Colon (tissue), 2 donors: Measurements from ENCODE around the gene WIZ.

Experiments
- FAIRE-seq: peaks from 2 replicates; lab custom pipeline; 2012; peaks lifted over from hg19 to GRCh38; lab: Jason Lieb, UNC
- donor health status: control.
- donor health status: control.

Gene WIZ

DNA sequence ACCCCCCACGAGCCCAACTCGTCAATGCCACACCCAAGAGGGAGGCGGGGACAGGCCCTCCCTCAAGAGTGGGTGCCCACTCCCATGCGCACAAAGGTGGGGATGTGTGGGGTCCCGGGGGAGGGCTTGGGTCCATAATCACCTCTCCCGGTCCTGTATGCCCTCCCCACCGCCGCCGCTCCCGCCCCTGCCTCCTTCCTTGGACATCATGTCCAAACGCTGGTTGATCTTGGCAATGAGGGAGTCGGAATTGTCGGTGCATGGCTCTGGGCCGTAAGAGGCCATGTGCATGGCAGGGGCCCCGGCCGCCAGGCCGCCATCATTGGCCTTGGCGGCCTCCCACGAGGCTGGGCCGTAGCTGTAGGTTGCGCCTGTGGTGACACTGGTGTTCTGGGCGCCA is 76.1 kb downstream of the WIZ start:
- FAIRE-seq = no peak

DNA sequence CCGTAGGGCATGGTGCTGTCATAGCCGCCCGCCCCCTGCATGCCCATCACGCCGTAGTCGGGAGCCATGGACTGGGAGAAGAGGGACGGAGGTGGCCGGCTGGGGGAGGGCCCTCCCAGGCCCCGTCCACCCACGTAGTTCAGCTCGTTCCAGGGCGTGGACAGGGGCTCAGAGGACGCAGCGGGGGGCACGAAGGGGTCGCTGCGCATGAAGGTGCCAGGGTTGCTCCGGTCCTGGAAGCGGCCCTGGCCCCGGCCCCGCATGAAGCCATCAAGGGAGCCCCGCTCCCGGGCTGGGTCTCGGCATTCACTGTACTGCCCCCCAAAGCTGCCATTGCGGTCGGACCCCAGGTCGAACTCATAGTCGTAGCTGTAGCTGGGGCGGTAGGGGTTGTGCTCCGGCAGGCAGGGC is 76.9 kb downstream of the WIZ start:
- FAIRE-seq = no peak

DNA sequence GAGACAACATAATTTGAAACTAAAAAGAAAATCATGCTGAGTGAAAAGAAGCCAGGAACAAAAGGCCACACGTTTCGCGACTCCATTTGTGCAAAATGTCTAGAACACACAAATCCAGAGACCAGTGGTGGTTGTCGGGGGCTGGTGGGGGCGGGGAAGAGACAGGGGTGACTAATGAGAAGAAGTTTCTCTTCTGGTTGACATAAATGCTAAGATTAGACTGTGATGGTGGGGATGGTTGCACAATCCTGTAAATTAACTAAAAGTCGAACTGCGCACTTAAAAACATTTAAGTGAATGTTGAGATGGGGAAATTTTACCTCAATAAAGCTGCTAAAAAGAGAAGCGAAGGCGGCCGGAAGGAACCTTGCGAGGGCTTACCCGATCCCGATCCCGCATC is 77.3 kb downstream of the WIZ start:
- FAIRE-seq = no peak

DNA sequence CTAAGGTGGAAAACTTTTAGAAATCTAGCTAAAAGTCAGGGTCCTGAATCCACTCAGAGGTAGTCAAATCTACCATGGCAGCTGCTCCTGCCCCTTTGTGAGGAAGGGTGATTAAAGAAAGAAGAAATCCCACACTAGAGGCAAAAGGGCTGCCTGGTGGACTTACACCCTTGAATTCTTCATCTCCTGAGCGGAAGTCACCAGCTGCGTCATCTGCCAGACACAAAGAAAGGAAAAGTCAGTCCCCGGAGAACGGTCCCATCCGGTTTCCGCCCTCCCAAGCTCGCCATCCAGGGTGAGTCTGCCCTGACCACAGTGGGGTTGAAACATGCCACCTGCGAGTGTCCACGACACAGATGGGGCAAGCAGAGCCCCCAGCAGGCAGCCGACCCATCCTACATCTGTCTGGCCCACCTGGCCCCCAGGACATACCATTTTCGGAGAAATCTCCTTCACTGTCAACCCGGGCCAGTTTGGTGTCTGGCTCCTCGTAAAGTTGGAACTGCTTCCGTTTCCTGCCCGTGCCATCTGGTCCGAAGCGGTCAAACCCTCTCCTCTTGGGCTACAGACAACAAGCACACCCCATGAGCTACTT is 77.9 kb downstream of the WIZ start:
- FAIRE-seq = no peak

DNA sequence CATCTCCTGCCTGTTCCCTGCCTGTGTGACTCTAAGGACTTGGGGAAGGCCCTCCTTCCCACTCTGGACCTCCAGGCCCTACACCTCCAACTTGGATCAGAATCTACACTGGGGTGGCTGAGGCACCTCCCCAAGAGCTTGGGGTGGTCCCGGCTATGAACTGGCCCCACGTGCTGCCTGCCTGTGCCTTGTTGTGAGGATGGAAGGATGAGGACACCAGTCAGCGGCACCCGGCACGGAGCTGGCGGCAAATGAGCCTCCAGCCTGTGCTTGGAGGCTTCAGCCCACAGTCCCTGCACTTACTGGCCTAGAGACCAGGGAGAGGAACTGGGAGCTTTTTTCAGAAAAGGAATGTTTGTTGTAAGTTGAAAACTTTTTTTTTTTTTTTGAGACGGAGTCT is 78.6 kb downstream of the WIZ start:
- FAIRE-seq = no peak
